ENCODE data around the gene SPAG16. TPM values are rescaled to one million over a fixed set of nuclear protein-coding genes. Genes with fewer than 3 reads are reported as not detected.

SPAG16 gene
- polyA plus RNA-seq, 1 of the 3 experiments (the other 2 are of a cell fraction) = 29.5 TPM

GRCh38 chr2:213818436-213818835 lies 534.2 kb downstream of the SPAG16 start:
- H3K4me3 ChIP-seq (ENCODE audit: low read depth in 2 of 2, low read length in 1 of 2) = no peak overlapping the region
- H3K9ac ChIP-seq = no peak overlapping the region
- no peaks in the 10 kb centered on the region for H4K20me1 ChIP-seq (ENCODE audit: insufficient read depth)
- no peak for TF ChIP-seq GABPA (IDR thresholded peaks at IDR 0.05; ENCODE audit: low read depth)
- no peak for DNase-seq
- ChIA-PET CTCF (interaction anchor here (1.1 kb wide), 1 partner anchor 13 kb away, joined by 3 read pairs; no protein-coding TSS in a partner anchor), POLR2A (no interaction called here)
- H2AFZ ChIP-seq (ENCODE audit: low read depth) = peak overlapping the region; percentile 44; the same call in 1 of the 2 replicates
- no peaks in the 10 kb centered on the region for H3K79me2 ChIP-seq (ENCODE audit: insufficient read depth)
- no peaks in the 10 kb centered on the region for H3K27me3 ChIP-seq (ENCODE audit: insufficient read depth)
- 19% methylated on average over 1 of the region's 1 CpG for WGBS (ENCODE audit: low lambda C conversion rate)
- no peaks in the 10 kb centered on the region for H3K9me3 ChIP-seq
- no peak overlapping the region for H3K27ac ChIP-seq (ENCODE audit: low read depth in 2 of 2, low read length in 1 of 2)
- no peaks in the 10 kb centered on the region for H3K9me2 ChIP-seq
- no peaks in the 10 kb centered on the region for H3K4me1 ChIP-seq (ENCODE audit: control insufficient read depth in 1 of 2, insufficient read depth in 2 of 2, low read depth in 1 of 2, low read length in 1 of 2)
- H3K36me3 ChIP-seq (replicated peaks in 1 of 2; ENCODE audit: control insufficient read depth in 1 of 2, insufficient read depth in 2 of 2, low read length in 1 of 2) = no peaks in the 10 kb centered on the region
- no peaks in the 10 kb centered on the region for H3F3A ChIP-seq (replicated peaks; ENCODE audit: insufficient read depth)
- no peak overlapping the region for H3K4me2 ChIP-seq

GRCh38 chr2:213834331-213834730 lies 550.1 kb downstream of the SPAG16 start:
- ChIA-PET CTCF (no interaction called here), POLR2A (no interaction called here)
- Histone ChIP-seq H3K9ac (no peak overlapping the region), H4K20me1 (ENCODE audit: insufficient read depth) (no peaks in the 10 kb centered on the region), H3K27me3 (ENCODE audit: insufficient read depth) (no peaks in the 10 kb centered on the region), H3K4me3 (ENCODE audit: low read depth in 2 of 2, low read length in 1 of 2) (no peak overlapping the region), H2AFZ (ENCODE audit: low read depth) (peak overlapping the region; percentile 67), H3K9me3 (no peaks in the 10 kb centered on the region), H3K27ac (ENCODE audit: low read depth in 2 of 2, low read length in 1 of 2) (peak overlapping the region in 1 of 2 experiments; percentile 59; a peak in 2 of 4 replicates), H3K9me2 (no peaks in the 10 kb centered on the region), H3K4me2 (no peak overlapping the region), H3F3A (replicated peaks; ENCODE audit: insufficient read depth) (peaks cover 3% of the 10 kb centered on the region), H3K79me2 (ENCODE audit: insufficient read depth) (no peaks in the 10 kb centered on the region), H3K36me3 (replicated peaks in 1 of 2; ENCODE audit: control insufficient read depth in 1 of 2, insufficient read depth in 2 of 2, low read length in 1 of 2) (no peaks in the 10 kb centered on the region), H3K4me1 (ENCODE audit: control insufficient read depth in 1 of 2, insufficient read depth in 2 of 2, low read depth in 1 of 2, low read length in 1 of 2) (no peaks in the 10 kb centered on the region)
- no peak for DNase-seq
- TF ChIP-seq PBX3 (IDR thresholded peaks at IDR 0.05) (no peak), GATA2 (CRISPR knock-in tag; IDR thresholded peaks at IDR 0.05) (no peak), RAD21 (IDR thresholded peaks at IDR 0.05; ENCODE audit: low read length) (no peak), USF2 (IDR thresholded peaks at IDR 0.05; ENCODE audit: borderline replicate concordance, low read depth, low read length) (no peak), FOXM1 (IDR thresholded peaks at IDR 0.05; ENCODE audit: low read depth) (no peak), YY1 (IDR thresholded peaks at IDR 0.05; ENCODE audit: low read depth) (no peak), FOSL2 (IDR thresholded peaks at IDR 0.05; ENCODE audit: borderline replicate concordance, low read depth) (peak; percentile 85), TEAD4 (IDR thresholded peaks at IDR 0.05; ENCODE audit: borderline replicate concordance, insufficient read depth) (no peak), TCF12 (IDR thresholded peaks at IDR 0.05) (peak; percentile 60), ELF1 (IDR thresholded peaks at IDR 0.05) (no peak), MXI1 (IDR thresholded peaks at IDR 0.05; ENCODE audit: low read depth, low read length) (no peak), RXRA (IDR thresholded peaks at IDR 0.05; ENCODE audit: borderline replicate concordance, low read depth) (no peak), JUND (IDR thresholded peaks at IDR 0.05) (peak; percentile 74), EP300 (IDR thresholded peaks at IDR 0.05; ENCODE audit: borderline replicate concordance in 1 of 2, low read depth in 1 of 2, low read length in 1 of 2) (peak in 1 of 2 experiments; percentile 26; a peak in 1 of 4 replicates), MEF2A (IDR thresholded peaks at IDR 0.05; ENCODE audit: borderline replicate concordance, low read depth) (no peak), TAF1 (IDR thresholded peaks at IDR 0.05; ENCODE audit: borderline replicate concordance, low read depth, low read length) (no peak), MAX (IDR thresholded peaks at IDR 0.05; ENCODE audit: low read depth) (no peak), GABPA (IDR thresholded peaks at IDR 0.05; ENCODE audit: low read depth) (no peak), RFX5 (IDR thresholded peaks at IDR 0.05; ENCODE audit: low read length) (no peak), NFIC (IDR thresholded peaks at IDR 0.05; ENCODE audit: borderline replicate concordance) (0 out of 2 replicates have a peak, but pooled peaks have one; percentile 11), FOXJ3 (CRISPR knock-in tag; IDR thresholded peaks at IDR 0.05) (no peak), SMC3 (IDR thresholded peaks at IDR 0.05; ENCODE audit: low read depth, low read length) (no peak), ZBTB33 (IDR thresholded peaks at IDR 0.05; ENCODE audit: borderline replicate concordance, low read depth) (no peak)
